Endothelial cell of umbilical vein (primary cell): ENCODE results near the gene SLC5A4. TPM values are rescaled to one million over a fixed set of nuclear protein-coding genes. Genes with fewer than 3 reads are reported as not detected.

Source experiments
- BruUV-seq: library from RNA; stranded (reverse); fragments of 400-500 nt; replicated peaks from 2 replicates; lab custom pipeline; 2021; lab: Mats Ljungman, UMichigan
- CTCF ChIA-PET: fragments of 300-600, 350-600 bp; sonication (Branson Sonifier 250); formaldehyde crosslinking; loops from one replicate; lab custom pipeline; 2021; ENCODE audit warnings: antibody characterized with exemption, inconsistent platforms; lab: Charles Lee
- POLR2A ChIA-PET: fragments of 300-600, 350-600 bp; sonication (Branson Sonifier 250); formaldehyde crosslinking; loops from one replicate; lab custom pipeline; 2021; ENCODE audit warnings: antibody characterized with exemption, inconsistent platforms; lab: Charles Lee
- DNase-seq: peaks from one replicate; pipeline ENCODE4 v3.0.0-alpha.2; 2011; ENCODE audit warnings: low read depth, low spot score
- FAIRE-seq: peaks from 2 replicates; lab custom pipeline; 2011; peaks lifted over from hg19 to GRCh38; lab: Jason Lieb, UNC
- H2AFZ ChIP-seq: 2 replicates; pipeline ENCODE4 v1.6.0; 2012; ENCODE audit warnings: low read depth, low read length, control low read depth, inconsistent platforms
- H3K27ac ChIP-seq: 2 replicates; pipeline ENCODE4 v1.5.1; 2011; ENCODE audit warnings: low read depth, mild to moderate bottlenecking, control low read depth, low read length, moderate library complexity; ENCODE audit not compliant: insufficient read depth
- H3K27me3 ChIP-seq, 2 experiments: 2 replicates each; pipeline versions ENCODE4 v1.6.0 to v1.6.1; 2011; ENCODE audit warnings: low read length in 2 of 2, mixed read lengths in 1 of 2; ENCODE audit not compliant: control insufficient read depth in 2 of 2, insufficient read depth in 2 of 2
- H3K36me3 ChIP-seq, 2 experiments: 2 replicates in 1 of 2; 3 replicates in 1 of 2; pipeline ENCODE4 v1.5.1; 2011; ENCODE audit warnings: low read length in 2 of 2, mild to moderate bottlenecking in 1 of 2, moderate library complexity in 1 of 2; ENCODE audit not compliant: control insufficient read depth in 2 of 2, insufficient read depth in 2 of 2; ENCODE audit errors: extremely low read depth in 1 of 2
- H3K4me1 ChIP-seq: 3 replicates; pipeline ENCODE4 v1.5.1; 2011; ENCODE audit warnings: mild to moderate bottlenecking, low read length; ENCODE audit not compliant: control insufficient read depth, insufficient read depth; ENCODE audit errors: extremely low read depth
- H3K4me2 ChIP-seq: 2 replicates; pipeline ENCODE4 v1.6.1; 2011; ENCODE audit warnings: low read length, control low read depth, mixed read lengths; ENCODE audit not compliant: insufficient read depth
- H3K4me3 ChIP-seq, 3 experiments: fragments of 200-600 bp in 1 of 3; sonication (generic), shearing (Covaris generic) in 1 of 3; replicated peaks in 1 of 3; 2 replicates each; pipeline ENCODE4 v1.5.1; 2011 to 2016; ENCODE audit warnings: control low read depth in 3 of 3, low read length in 3 of 3, mild to moderate bottlenecking in 2 of 3, inconsistent platforms in 1 of 3, low read depth in 1 of 3, moderate library complexity in 1 of 3; ENCODE audit not compliant: insufficient read depth in 1 of 3
- H3K79me2 ChIP-seq: 2 replicates; pipeline ENCODE4 v1.6.0; 2012; ENCODE audit warnings: low read length, inconsistent platforms; ENCODE audit not compliant: control insufficient read depth, insufficient read depth
- H3K9ac ChIP-seq: replicated peaks from 2 replicates; pipeline ENCODE3; 2011; ENCODE audit warnings: low read length, control low read depth; ENCODE audit not compliant: insufficient read depth; ENCODE audit errors: extremely low read depth
- H3K9me1 ChIP-seq: replicated peaks from 3 replicates; pipeline ENCODE4 v1.6.0; 2011; ENCODE audit warnings: mild to moderate bottlenecking, low read length; ENCODE audit not compliant: control insufficient read depth, insufficient read depth; ENCODE audit errors: extremely low read depth
- H3K9me3 ChIP-seq: replicated peaks from 2 replicates; pipeline ENCODE4 v1.5.1; 2012; ENCODE audit warnings: low read length, inconsistent platforms; ENCODE audit not compliant: control insufficient read depth, insufficient read depth
- H4K20me1 ChIP-seq: replicated peaks from 2 replicates; pipeline ENCODE3; 2011; ENCODE audit warnings: mild to moderate bottlenecking, low read length; ENCODE audit not compliant: control insufficient read depth, insufficient read depth; ENCODE audit errors: extremely low read depth
- CTCF ChIP-seq, 2 donors: IDR thresholded peaks; 1 replicate in 1 of 2; 2 replicates in 1 of 2; pipeline ENCODE4 v1.5.1; 2011; ENCODE audit warnings: low read length in 2 of 2, mild to moderate bottlenecking in 2 of 2, moderate library complexity in 2 of 2, control low read depth in 1 of 2, inconsistent platforms in 1 of 2, low read depth in 1 of 2; ENCODE audit not compliant: insufficient read depth in 1 of 2; ENCODE audit errors: extremely low read depth in 1 of 2
- EZH2 ChIP-seq: IDR thresholded peaks from 2 replicates; pipeline ENCODE4 v1.6.1; 2012; ENCODE audit warnings: borderline replicate concordance, low read depth, mild to moderate bottlenecking, moderate library complexity, low read length, inconsistent platforms; ENCODE audit not compliant: severe bottlenecking
- FOS ChIP-seq: IDR thresholded peaks from 2 replicates; pipeline ENCODE4 v1.6.1; 2011; ENCODE audit warnings: mild to moderate bottlenecking, low read length, moderate library complexity, borderline replicate concordance; ENCODE audit not compliant: insufficient read depth
- GATA2 ChIP-seq: IDR thresholded peaks from 2 replicates; pipeline ENCODE4 v1.7.0; 2011; ENCODE audit warnings: low read depth, mild to moderate bottlenecking, moderate library complexity, mixed read lengths, low read length; ENCODE audit not compliant: insufficient read length, insufficient read depth
- JUN ChIP-seq: IDR thresholded peaks from 2 replicates; pipeline ENCODE4 v1.6.1; 2011; ENCODE audit warnings: borderline replicate concordance, low read depth; ENCODE audit not compliant: insufficient read length, insufficient read depth
- MAX ChIP-seq: IDR thresholded peaks from 2 replicates; pipeline ENCODE4 v1.6.1; 2011; ENCODE audit not compliant: insufficient read depth, insufficient read length
- MYC ChIP-seq: IDR thresholded peaks from one replicate; pipeline ENCODE4 v1.6.1; 2011; ENCODE audit warnings: mild to moderate bottlenecking, low read depth, low read length
- POLR2A ChIP-seq: IDR thresholded peaks from 2 replicates; pipeline ENCODE4 v1.6.1; 2012; ENCODE audit warnings: low read depth, mild to moderate bottlenecking, control low read depth, low read length
- POLR2AphosphoS5 ChIP-seq: IDR thresholded peaks from 2 replicates; pipeline ENCODE4 v1.6.1; 2012; ENCODE audit warnings: low read depth, mild to moderate bottlenecking, control low read depth, low read length, moderate library complexity; ENCODE audit not compliant: insufficient read depth
- dilution Hi-C: fragments of 300-500 bp; cut with MboI; formaldehyde crosslinking; loops from one replicate; pipeline ENCODE4 v1.15.0; 2019; ENCODE audit warnings: low sequenced_read_pairs; ENCODE audit not compliant: extremely low pct_ligation_motif_present
- intact Hi-C: fragments of 100-400 bp; cut with micrococcal nuclease; formaldehyde crosslinking; loops from one replicate; pipeline ENCODE4 v1.10.0; 2022
- polyA plus RNA-seq, 4 experiments: library from polyadenylated mRNA; depleted of rRNA in 3 of 4; stranded (reverse) in 3 of 4; unstranded in 1 of 4; fragments of >200 nt; gene quantifications; 2 replicates each; pipeline versions ENCODE4 v1.2.1 to v1.2.3, GENCODE V29; 2011 to 2012; ENCODE audit warnings: missing spikeins in 1 of 4
- total RNA-seq: library from RNA; stranded (reverse); gene quantifications from 2 replicates; pipeline ENCODE4 v1.2.3, GENCODE V29; 2021

Gene SLC5A4
- total and polyA plus RNA-seq, 2 donors (not counting 3 experiments of a cell fraction or from before 2014, with no cell fraction given), result 1.5 to 2.8 TPM

GRCh38 chr22:32233091-32233490 lies 22.1 kb downstream of the SLC5A4 start:
- Histone ChIP-seq H2AFZ (no peak overlapping the region), H4K20me1 (no peaks in the 10 kb centered on the region), H3K4me1 (no peaks in the 10 kb centered on the region), H3K9ac (no peak overlapping the region), H3K9me1 (no peaks in the 10 kb centered on the region), H3K9me3 (no peaks in the 10 kb centered on the region), H3K27me3 (no peaks in the 10 kb centered on the region), H3K27ac (no peak overlapping the region), H3K36me3 (peaks cover 0 to 2% of the 10 kb centered on the region in 2 experiments), H3K79me2 (no peaks in the 10 kb centered on the region), H3K4me3 (no peak overlapping the region), H3K4me2 (no peak overlapping the region)
- POLR2A ChIA-PET, result no interaction called here
- no TSS peak for BruUV-seq
- TF ChIP-seq EZH2 (no peak), CTCF (IDR thresholded peaks at IDR 0.05; ENCODE audit: extremely low read depth in 1 of 2, insufficient read depth in 1 of 2, low read depth in 1 of 2, low read length in 2 of 2) (no peak), MYC (no peak), POLR2A (no peak), JUN (no peak), FOS (no peak), POLR2AphosphoS5 (no peak), MAX (no peak), GATA2 (no peak)
- DNase-seq (no peak), FAIRE-seq (no peak)
- dilution Hi-C loops, result no loop called here
- CTCF ChIA-PET, result interaction anchor here (2.7 kb wide), 1 partner anchor 33 kb away, joined by 11 read pairs; no protein-coding TSS in a partner anchor
- intact Hi-C loops, result no loop called here
